NCI-H187 (cell line): ENCODE data around the gene DNAJC1.

ENCODE experiments used
- DNase-seq, 2 experiments: peaks; one replicate each; lab custom pipeline; 2025; lab: John Stamatoyannopoulos, UW

The DNAJC1 gene

GRCh38 chr10:21961847-21962246, 41.7 kb downstream of the DNAJC1 start:
- no peak for DNase-seq

- no peak for DNase-seq
Observed at GRCh38 chr10:21959998-21960397, 43.5 kb downstream of the DNAJC1 start.

- no peak for DNase-seq
Observed at GRCh38 chr10:21954690-21955089, 48.8 kb downstream of the DNAJC1 start.

GRCh38 chr10:21954132-21954531, 49.4 kb downstream of the DNAJC1 start:
- DNase-seq: no peak

- DNase-seq: no peak
Observed at GRCh38 chr10:21953585-21954057, 49.9 kb downstream of the DNAJC1 start.

- DNase-seq: no peak
Observed at GRCh38 chr10:21950566-21950965, 53.0 kb downstream of the DNAJC1 start.

- no peak for DNase-seq
Observed at GRCh38 chr10:21946946-21947345, 56.6 kb downstream of the DNAJC1 start.

- DNase-seq: no peak
Observed at GRCh38 chr10:21944727-21945386, 58.7 kb downstream of the DNAJC1 start.

GRCh38 chr10:21943633-21944265, 59.8 kb downstream of the DNAJC1 start:
- no peak for DNase-seq

GRCh38 chr10:21935439-21936023, 68.0 kb downstream of the DNAJC1 start:
- DNase-seq: no peak

- DNase-seq: no peak
Observed at GRCh38 chr10:21934307-21934706, 69.2 kb downstream of the DNAJC1 start.

GRCh38 chr10:21929070-21929469, 74.5 kb downstream of the DNAJC1 start:
- no peak for DNase-seq

- DNase-seq: no peak
Observed at GRCh38 chr10:21927631-21928353, 75.7 kb downstream of the DNAJC1 start.

GRCh38 chr10:21926949-21927348, 76.6 kb downstream of the DNAJC1 start:
- DNase-seq: no peak

GRCh38 chr10:21926358-21926925, 77.1 kb downstream of the DNAJC1 start:
- DNase-seq: no peak

GRCh38 chr10:21925851-21926250, 77.7 kb downstream of the DNAJC1 start:
- DNase-seq: no peak

- no peak for DNase-seq
Observed at GRCh38 chr10:21924511-21924910, 79.0 kb downstream of the DNAJC1 start.

- DNase-seq: no peak
Observed at GRCh38 chr10:21920633-21921032, 82.9 kb downstream of the DNAJC1 start.

- no peak for DNase-seq
Observed at GRCh38 chr10:21919906-21920305, 83.6 kb downstream of the DNAJC1 start.

GRCh38 chr10:21919117-21919516, 84.4 kb downstream of the DNAJC1 start:
- no peak for DNase-seq

GRCh38 chr10:21912625-21913024, 90.9 kb downstream of the DNAJC1 start:
- no peak for DNase-seq

GRCh38 chr10:21910798-21911197, 92.7 kb downstream of the DNAJC1 start:
- DNase-seq: no peak
